ENCODE measurements around the gene SEMA6A. TPM values are rescaled to one million over a fixed set of nuclear protein-coding genes. Genes with fewer than 3 reads are reported as not detected.

SEMA6A gene
- total and polyA plus RNA-seq, 2 of the 13 experiments (the other 11 are each of a cell fraction or from before 2014, with no cell fraction given) = 5.1 to 6.5 TPM

- TF ChIP-seq ZBED4 (CRISPR knock-in tag; IDR thresholded peaks at IDR 0.05; ENCODE audit: borderline replicate concordance) = no peak
- TF ChIP-seq ZBTB42 (CRISPR knock-in tag; IDR thresholded peaks at IDR 0.05) = no peak
- no peak for TF ChIP-seq ZNF619 (CRISPR knock-in tag; IDR thresholded peaks at IDR 0.05)
- TF ChIP-seq, protein P1, sequence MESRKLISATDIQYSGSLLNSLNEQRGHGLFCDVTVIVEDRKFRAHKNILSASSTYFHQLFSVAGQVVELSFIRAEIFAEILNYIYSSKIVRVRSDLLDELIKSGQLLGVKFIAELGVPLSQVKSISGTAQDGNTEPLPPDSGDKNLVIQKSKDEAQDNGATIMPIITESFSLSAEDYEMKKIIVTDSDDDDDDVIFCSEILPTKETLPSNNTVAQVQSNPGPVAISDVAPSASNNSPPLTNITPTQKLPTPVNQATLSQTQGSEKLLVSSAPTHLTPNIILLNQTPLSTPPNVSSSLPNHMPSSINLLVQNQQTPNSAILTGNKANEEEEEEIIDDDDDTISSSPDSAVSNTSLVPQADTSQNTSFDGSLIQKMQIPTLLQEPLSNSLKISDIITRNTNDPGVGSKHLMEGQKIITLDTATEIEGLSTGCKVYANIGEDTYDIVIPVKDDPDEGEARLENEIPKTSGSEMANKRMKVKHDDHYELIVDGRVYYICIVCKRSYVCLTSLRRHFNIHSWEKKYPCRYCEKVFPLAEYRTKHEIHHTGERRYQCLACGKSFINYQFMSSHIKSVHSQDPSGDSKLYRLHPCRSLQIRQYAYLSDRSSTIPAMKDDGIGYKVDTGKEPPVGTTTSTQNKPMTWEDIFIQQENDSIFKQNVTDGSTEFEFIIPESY (CRISPR knock-in tag; IDR thresholded peaks at IDR 0.05) = no peak
- no peak for TF ChIP-seq ZNF563 (CRISPR knock-in tag; IDR thresholded peaks at IDR 0.05)
- no peak for TF ChIP-seq ZNF546 (CRISPR knock-in tag; conservative IDR thresholded peaks at IDR 0.05)
- TF ChIP-seq, protein P2, sequence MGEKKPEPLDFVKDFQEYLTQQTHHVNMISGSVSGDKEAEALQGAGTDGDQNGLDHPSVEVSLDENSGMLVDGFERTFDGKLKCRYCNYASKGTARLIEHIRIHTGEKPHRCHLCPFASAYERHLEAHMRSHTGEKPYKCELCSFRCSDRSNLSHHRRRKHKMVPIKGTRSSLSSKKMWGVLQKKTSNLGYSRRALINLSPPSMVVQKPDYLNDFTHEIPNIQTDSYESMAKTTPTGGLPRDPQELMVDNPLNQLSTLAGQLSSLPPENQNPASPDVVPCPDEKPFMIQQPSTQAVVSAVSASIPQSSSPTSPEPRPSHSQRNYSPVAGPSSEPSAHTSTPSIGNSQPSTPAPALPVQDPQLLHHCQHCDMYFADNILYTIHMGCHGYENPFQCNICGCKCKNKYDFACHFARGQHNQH (CRISPR knock-in tag; IDR thresholded peaks at IDR 0.05) = no peak
- no peak for TF ChIP-seq ZNF292 (CRISPR knock-in tag; IDR thresholded peaks at IDR 0.05; ENCODE audit: borderline replicate concordance, low read depth)
- no peak for TF ChIP-seq PLSCR1 (CRISPR knock-in tag; IDR thresholded peaks at IDR 0.05; ENCODE audit: borderline replicate concordance)
- TF ChIP-seq TARDBP (CRISPR knock-in tag; IDR thresholded peaks at IDR 0.05) = no peak
These were observed 158.6 kb downstream of the SEMA6A start (continued) for GRCh38 chr5:116415989-116416388.

Measured in HepG2 (cell line).